ENCODE data around the gene GEMIN4. TPM values are rescaled to one million over a fixed set of nuclear protein-coding genes. Genes with fewer than 3 reads are reported as not detected.
"Not testable (repeated sequence)": the region's sequence is repeated elsewhere in the genome, so short reads cannot be mapped to it uniquely, and the experiment has no call there.

The GEMIN4 gene
- polyA plus RNA-seq, 4 donors, result 2.7 to 18.3 (median 7.4) TPM

DNA sequence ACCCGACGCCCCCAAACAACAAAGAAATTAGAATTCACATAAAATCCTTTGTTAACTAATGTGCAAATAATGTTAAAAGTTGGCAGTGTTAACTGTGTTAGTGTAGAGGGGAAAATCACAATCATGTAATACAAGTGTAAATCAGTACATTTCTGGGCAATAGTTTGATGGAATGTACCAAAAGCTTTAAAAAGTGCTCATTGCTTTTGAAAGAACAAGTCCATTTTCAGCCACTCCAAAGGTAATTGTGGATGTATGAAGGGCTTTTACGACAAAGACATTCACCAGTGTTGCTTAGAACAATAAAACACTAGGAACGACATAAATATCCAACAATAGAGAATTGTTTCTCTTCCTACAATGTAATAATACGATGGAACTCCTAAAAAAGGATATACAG lies 21.0 kb upstream of the GEMIN4 start:
- FAIRE-seq, result no peak
- H3K9me3 ChIP-seq (ENCODE audit: control insufficient read depth in 2 of 2, insufficient read depth in 1 of 2, low read depth in 1 of 2, low read length in 1 of 2), result no peaks in the 10 kb centered on the region
- 83 to 84% (median 83%) methylated on average over 5 of the region's 5 CpGs for WGBS, 3 donors
- no peak overlapping the region for H3K4me3 ChIP-seq (ENCODE audit: low read depth in 1 of 3, low read length in 3 of 3)
- H3K4me1 ChIP-seq (ENCODE audit: control insufficient read depth in 3 of 3, insufficient read depth in 2 of 3, low read depth in 1 of 3, low read length in 2 of 3), result no peaks in the 10 kb centered on the region
- H3K36me3 ChIP-seq (ENCODE audit: control insufficient read depth in 3 of 3, insufficient read depth in 2 of 3, low read depth in 1 of 3, low read length in 3 of 3), result peaks cover 20 to 68% (median 49%) of the 10 kb centered on the region in 3 donors
- DNase-seq, result no peak
- H3K27ac ChIP-seq (ENCODE audit: low read depth in 1 of 3, low read length in 2 of 3), result no peak overlapping the region
- no peaks in the 10 kb centered on the region for H3K27me3 ChIP-seq (ENCODE audit: control insufficient read depth in 3 of 3, insufficient read depth in 3 of 3, low read length in 3 of 3)

DNA sequence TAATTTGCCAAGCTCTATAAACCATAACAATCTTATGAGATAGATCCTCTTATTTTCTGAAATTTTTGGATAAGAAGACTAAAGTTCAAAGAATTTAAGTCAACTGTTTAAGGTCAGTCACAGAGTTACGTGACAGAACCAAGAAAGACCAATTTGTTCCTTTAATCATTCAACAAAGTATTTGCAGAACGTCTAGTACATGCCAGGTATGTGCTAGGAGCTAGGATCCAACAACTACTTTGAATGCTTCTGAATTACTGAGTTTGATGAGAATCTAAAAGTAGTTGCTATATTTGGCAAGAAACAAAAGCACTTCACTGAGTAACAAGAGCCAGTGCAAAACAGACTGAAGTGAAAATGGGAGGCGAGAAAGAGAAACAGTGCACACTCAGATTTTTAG lies 15.0 kb upstream of the GEMIN4 start:
- 78 to 81% (median 79%) methylated on average over 3 of the region's 3 CpGs for WGBS, 3 donors
- Histone ChIP-seq H3K9me3 (ENCODE audit: control insufficient read depth in 2 of 2, insufficient read depth in 1 of 2, low read depth in 1 of 2, low read length in 1 of 2) (no peaks in the 10 kb centered on the region), H3K4me3 (ENCODE audit: low read depth in 1 of 3, low read length in 3 of 3) (no peak overlapping the region), H3K27ac (ENCODE audit: low read depth in 1 of 3, low read length in 2 of 3) (no peak overlapping the region), H3K36me3 (ENCODE audit: control insufficient read depth in 3 of 3, insufficient read depth in 2 of 3, low read depth in 1 of 3, low read length in 3 of 3) (peaks cover 12 to 59% (median 29%) of the 10 kb centered on the region in 3 donors), H3K4me1 (ENCODE audit: control insufficient read depth in 3 of 3, insufficient read depth in 2 of 3, low read depth in 1 of 3, low read length in 2 of 3) (no peaks in the 10 kb centered on the region), H3K27me3 (ENCODE audit: control insufficient read depth in 3 of 3, insufficient read depth in 3 of 3, low read length in 3 of 3) (no peaks in the 10 kb centered on the region)
- FAIRE-seq (no peak), DNase-seq (no peak)

DNA sequence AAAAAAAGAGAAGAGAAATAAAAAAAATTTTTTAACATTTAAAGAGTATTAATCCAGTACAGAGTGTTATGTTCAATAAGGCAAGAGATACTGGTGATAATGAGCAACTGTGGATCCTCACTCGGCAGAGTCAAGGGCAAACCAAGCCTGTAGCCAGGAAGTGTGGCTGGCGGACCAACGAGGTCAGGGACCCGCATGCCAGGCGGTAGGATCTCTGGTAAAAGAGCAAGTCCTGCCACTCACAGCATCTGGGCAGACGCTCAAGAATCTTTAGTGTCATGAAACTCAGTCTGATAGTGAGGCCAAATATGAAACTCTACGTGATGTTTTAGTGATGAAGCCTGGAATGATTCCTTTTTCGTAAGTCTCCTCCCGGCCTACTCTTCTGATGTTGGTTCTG lies 8.3 kb upstream of the GEMIN4 start:
- Histone ChIP-seq H3K4me1 (ENCODE audit: control insufficient read depth in 3 of 3, insufficient read depth in 2 of 3, low read depth in 1 of 3, low read length in 2 of 3) (no peaks in the 10 kb centered on the region), H3K36me3 (ENCODE audit: control insufficient read depth in 3 of 3, insufficient read depth in 2 of 3, low read depth in 1 of 3, low read length in 3 of 3) (peaks cover 5 to 60% (median 8%) of the 10 kb centered on the region in 3 donors), H3K27me3 (ENCODE audit: control insufficient read depth in 3 of 3, insufficient read depth in 3 of 3, low read length in 3 of 3) (no peaks in the 10 kb centered on the region), H3K27ac (ENCODE audit: low read depth in 1 of 3, low read length in 2 of 3) (no peak overlapping the region), H3K4me3 (ENCODE audit: low read depth in 1 of 3, low read length in 3 of 3) (no peak overlapping the region), H3K9me3 (ENCODE audit: control insufficient read depth in 2 of 2, insufficient read depth in 1 of 2, low read depth in 1 of 2, low read length in 1 of 2) (no peaks in the 10 kb centered on the region)
- no peak for DNase-seq
- no peak for FAIRE-seq
- 89 to 91% (median 91%) methylated on average over 9 of the region's 9 CpGs for WGBS, 3 donors

DNA sequence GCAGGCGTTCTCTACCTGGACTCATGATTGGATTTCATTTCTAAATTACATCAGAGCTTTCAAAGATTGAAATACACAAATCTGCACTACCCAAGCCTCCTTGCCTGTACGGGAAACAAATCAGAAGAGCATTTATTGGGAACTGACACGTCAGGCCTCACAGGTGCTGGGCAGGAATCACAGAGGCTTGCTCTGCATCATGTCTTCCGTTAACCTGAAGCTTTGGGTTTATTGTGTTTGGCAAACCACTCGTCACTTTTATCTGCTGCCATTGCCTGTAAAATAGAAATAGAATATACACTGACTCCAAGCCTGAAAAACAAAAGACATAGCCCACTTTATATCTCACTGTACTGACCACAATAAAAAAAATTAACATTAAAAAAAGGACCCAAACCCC lies 7.9 kb upstream of the GEMIN4 start:
- Histone ChIP-seq H3K4me1 (ENCODE audit: control insufficient read depth in 3 of 3, insufficient read depth in 2 of 3, low read depth in 1 of 3, low read length in 2 of 3) (no peaks in the 10 kb centered on the region), H3K36me3 (ENCODE audit: control insufficient read depth in 3 of 3, insufficient read depth in 2 of 3, low read depth in 1 of 3, low read length in 3 of 3) (peaks cover 5 to 56% (median 8%) of the 10 kb centered on the region in 3 donors), H3K9me3 (ENCODE audit: control insufficient read depth in 2 of 2, insufficient read depth in 1 of 2, low read depth in 1 of 2, low read length in 1 of 2) (no peaks in the 10 kb centered on the region), H3K27me3 (ENCODE audit: control insufficient read depth in 3 of 3, insufficient read depth in 3 of 3, low read length in 3 of 3) (no peaks in the 10 kb centered on the region), H3K27ac (ENCODE audit: low read depth in 1 of 3, low read length in 2 of 3) (no peak overlapping the region), H3K4me3 (ENCODE audit: low read depth in 1 of 3, low read length in 3 of 3) (no peak overlapping the region)
- FAIRE-seq (no peak), DNase-seq (no peak)
- 93 to 97% (median 93%) methylated on average over 5 of the region's 5 CpGs for WGBS, 3 donors

DNA sequence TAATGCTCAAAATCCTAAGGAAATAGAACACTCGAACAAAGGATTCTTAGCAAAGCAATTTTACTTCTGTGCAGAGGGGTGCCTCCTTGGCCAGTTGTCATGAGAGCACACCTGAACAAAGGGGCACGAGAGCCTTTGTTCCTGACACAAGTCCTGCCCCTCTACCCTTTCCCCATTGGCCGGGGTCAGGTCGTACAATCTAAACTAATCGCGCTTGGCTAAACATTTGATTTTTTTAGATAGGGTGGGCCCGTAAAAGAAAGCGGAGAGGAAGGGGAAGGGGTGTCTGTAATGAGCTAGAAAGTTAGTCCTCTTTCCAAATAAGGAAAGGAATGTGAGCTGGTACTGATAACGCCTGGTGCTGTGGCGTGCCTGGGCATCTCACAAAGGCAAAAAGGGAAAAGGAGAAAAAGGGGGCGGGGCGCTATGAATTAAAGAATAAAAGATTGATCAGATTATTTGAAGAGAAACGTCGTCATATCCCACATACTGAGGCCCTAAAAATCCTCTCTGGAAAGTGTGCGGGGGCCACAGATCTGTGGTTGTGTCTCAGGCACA lies 4.0 kb upstream of the GEMIN4 start:
- not testable (repeated sequence) for H3K9me3 ChIP-seq (ENCODE audit: control insufficient read depth in 2 of 2, insufficient read depth in 1 of 2, low read depth in 1 of 2, low read length in 1 of 2); H3K27me3 ChIP-seq (ENCODE audit: control insufficient read depth in 3 of 3, insufficient read depth in 3 of 3, low read length in 3 of 3); H3K27ac ChIP-seq (ENCODE audit: low read depth in 1 of 3, low read length in 2 of 3); H3K4me1 ChIP-seq (ENCODE audit: control insufficient read depth in 3 of 3, insufficient read depth in 2 of 3, low read depth in 1 of 3, low read length in 2 of 3); DNase-seq; FAIRE-seq; H3K4me3 ChIP-seq (ENCODE audit: low read depth in 1 of 3, low read length in 3 of 3)
- 73 to 85% (median 81%) methylated on average over 15 of the region's 15 CpGs for WGBS, 3 donors
- H3K36me3 ChIP-seq (ENCODE audit: control insufficient read depth in 3 of 3, insufficient read depth in 2 of 3, low read depth in 1 of 3, low read length in 3 of 3), result peaks cover 3 to 37% (median 3%) of the 10 kb centered on the region in 3 donors

DNA sequence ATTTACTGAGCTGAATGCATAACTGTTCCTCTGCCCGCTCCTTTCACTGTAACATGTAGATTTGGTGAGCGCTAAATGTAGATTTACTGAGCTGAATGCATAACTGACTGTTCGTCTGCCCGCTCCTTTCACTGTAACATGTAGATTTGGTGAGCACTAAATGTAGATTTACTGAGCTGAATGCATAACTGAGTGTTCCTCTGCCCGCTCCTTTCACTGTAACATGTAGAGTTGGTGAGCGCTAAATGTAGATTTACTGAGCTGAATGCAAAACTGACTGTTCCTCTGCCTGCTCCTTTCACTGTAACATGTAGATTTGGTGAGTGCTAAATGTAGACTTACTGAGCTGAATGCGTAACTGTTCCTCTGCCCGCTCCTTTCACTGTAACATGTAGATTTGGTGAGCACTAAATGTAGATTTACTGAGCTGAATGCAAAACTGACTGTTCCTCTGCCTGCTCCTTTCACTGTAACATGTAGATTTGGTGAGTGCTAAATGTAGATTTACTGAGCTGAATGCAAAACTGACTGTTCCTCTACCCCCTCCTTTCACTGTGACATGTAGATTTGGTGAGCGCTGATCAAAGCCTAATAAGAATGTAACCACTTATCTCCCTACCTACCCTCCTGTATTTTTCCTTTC lies 3.4 kb upstream of the GEMIN4 start:
- not testable (repeated sequence) for H3K27ac ChIP-seq (ENCODE audit: low read depth in 1 of 3, low read length in 2 of 3); H3K9me3 ChIP-seq (ENCODE audit: control insufficient read depth in 2 of 2, insufficient read depth in 1 of 2, low read depth in 1 of 2, low read length in 1 of 2); DNase-seq; H3K27me3 ChIP-seq (ENCODE audit: control insufficient read depth in 3 of 3, insufficient read depth in 3 of 3, low read length in 3 of 3); H3K4me3 ChIP-seq (ENCODE audit: low read depth in 1 of 3, low read length in 3 of 3)
- peaks cover 0 to 16% (median 2%) of the 10 kb centered on the region in 3 donors for H3K4me1 ChIP-seq (ENCODE audit: control insufficient read depth in 3 of 3, insufficient read depth in 2 of 3, low read depth in 1 of 3, low read length in 2 of 3)
- WGBS, 3 donors, result 96 to 98% (median 98%) methylated on average over 9 of the region's 9 CpGs
- peak; percentile 5 for FAIRE-seq
- peaks cover 3 to 34% (median 3%) of the 10 kb centered on the region in 3 donors for H3K36me3 ChIP-seq (ENCODE audit: control insufficient read depth in 3 of 3, insufficient read depth in 2 of 3, low read depth in 1 of 3, low read length in 3 of 3)

DNA sequence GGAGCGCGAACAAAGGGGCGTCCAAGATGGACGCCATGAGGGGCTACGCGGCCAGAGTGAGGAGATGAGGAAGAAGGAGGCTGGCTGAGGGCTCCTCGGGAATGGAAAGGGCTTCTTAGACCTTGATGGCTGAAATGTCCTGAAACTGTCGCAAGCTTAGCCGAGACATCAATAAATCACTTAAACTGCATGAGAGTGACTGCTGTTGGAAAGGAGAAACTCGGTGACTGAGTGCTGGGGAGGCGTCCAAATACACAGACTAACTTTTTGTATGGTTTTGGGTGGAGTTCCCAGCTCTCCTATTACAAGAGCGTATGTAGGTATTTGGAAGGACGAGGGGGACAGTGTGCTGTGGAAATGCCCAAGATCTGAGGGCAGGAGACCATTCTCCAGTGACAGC lies 1.4 kb upstream of the GEMIN4 start:
- H3K9me3 ChIP-seq (ENCODE audit: control insufficient read depth in 2 of 2, insufficient read depth in 1 of 2, low read depth in 1 of 2, low read length in 1 of 2), result peaks cover 0 to 5% of the 10 kb centered on the region in 2 donors
- no peak overlapping the region for H3K27ac ChIP-seq (ENCODE audit: low read depth in 1 of 3, low read length in 2 of 3)
- no peaks in the 10 kb centered on the region for H3K27me3 ChIP-seq (ENCODE audit: control insufficient read depth in 3 of 3, insufficient read depth in 3 of 3, low read length in 3 of 3)
- peaks cover 0 to 29% (median 3%) of the 10 kb centered on the region in 3 donors for H3K36me3 ChIP-seq (ENCODE audit: control insufficient read depth in 3 of 3, insufficient read depth in 2 of 3, low read depth in 1 of 3, low read length in 3 of 3)
- WGBS, 3 donors, result 76 to 88% (median 84%) methylated on average over 13 of the region's 13 CpGs
- no peak overlapping the region for H3K4me3 ChIP-seq (ENCODE audit: low read depth in 1 of 3, low read length in 3 of 3)
- FAIRE-seq (no peak), DNase-seq (no peak)
- H3K4me1 ChIP-seq (ENCODE audit: control insufficient read depth in 3 of 3, insufficient read depth in 2 of 3, low read depth in 1 of 3, low read length in 2 of 3), result peaks cover 0 to 17% (median 2%) of the 10 kb centered on the region in 3 donors

DNA sequence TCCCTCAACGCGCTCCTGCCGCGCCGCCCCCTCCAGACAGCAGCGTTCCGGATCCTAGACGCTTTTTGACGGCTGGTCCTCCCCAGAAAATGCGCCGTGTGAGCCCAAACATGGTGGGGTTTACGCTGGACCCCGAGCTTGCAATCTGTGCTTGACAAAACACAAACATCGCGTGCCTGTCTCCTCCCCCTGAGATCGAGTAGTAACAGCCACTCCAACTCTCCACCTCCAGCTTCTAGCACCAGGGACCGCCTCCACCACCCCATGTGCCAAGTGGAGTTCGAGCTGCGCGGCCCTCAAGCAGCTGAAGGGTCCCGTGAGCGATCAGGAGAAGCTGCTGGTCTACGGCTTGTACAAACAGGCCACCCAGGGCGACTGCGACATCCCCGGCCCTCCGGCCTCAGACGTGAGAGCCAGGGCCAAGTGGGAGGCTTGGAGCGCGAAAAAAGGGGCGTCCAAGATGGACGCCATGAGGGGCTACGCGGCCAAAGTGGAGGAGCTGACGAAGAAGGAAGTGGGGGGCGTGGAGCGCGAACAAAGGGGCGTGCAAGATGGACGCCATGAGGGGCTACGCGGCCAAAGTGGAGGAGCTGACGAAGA lies 656 bp upstream of the GEMIN4 start:
- Histone ChIP-seq H3K9me3 (ENCODE audit: control insufficient read depth in 2 of 2, insufficient read depth in 1 of 2, low read depth in 1 of 2, low read length in 1 of 2) (peaks cover 0 to 5% of the 10 kb centered on the region in 2 donors), H3K36me3 (ENCODE audit: control insufficient read depth in 3 of 3, insufficient read depth in 2 of 3, low read depth in 1 of 3, low read length in 3 of 3) (peaks cover 0 to 31% (median 3%) of the 10 kb centered on the region in 3 donors), H3K27me3 (ENCODE audit: control insufficient read depth in 3 of 3, insufficient read depth in 3 of 3, low read length in 3 of 3) (no peaks in the 10 kb centered on the region), H3K4me3 (ENCODE audit: low read depth in 1 of 3, low read length in 3 of 3) (peak overlapping the region; percentile 75 to 78 (median 78)), H3K4me1 (ENCODE audit: control insufficient read depth in 3 of 3, insufficient read depth in 2 of 3, low read depth in 1 of 3, low read length in 2 of 3) (peaks cover 0 to 17% (median 2%) of the 10 kb centered on the region in 3 donors), H3K27ac (ENCODE audit: low read depth in 1 of 3, low read length in 2 of 3) (peak overlapping the region; percentile 52 to 89 (median 71))
- 19 to 44% (median 32%) methylated on average over 35 to 43 of the region's 43 CpGs for WGBS, 3 donors
- DNase-seq, result peak; percentile 37 to 67
- FAIRE-seq, result no peak

All from small intestine (tissue), 7 donors.